ENCODE data around the gene KCTD17. TPM values are rescaled to one million over a fixed set of nuclear protein-coding genes. Genes with fewer than 3 reads are reported as not detected.

Gene KCTD17
- total and polyA plus RNA-seq, 2 of the 13 experiments (the other 11 are each of a cell fraction or from before 2014, with no cell fraction given), result 5.3 to 11.7 TPM

DNA sequence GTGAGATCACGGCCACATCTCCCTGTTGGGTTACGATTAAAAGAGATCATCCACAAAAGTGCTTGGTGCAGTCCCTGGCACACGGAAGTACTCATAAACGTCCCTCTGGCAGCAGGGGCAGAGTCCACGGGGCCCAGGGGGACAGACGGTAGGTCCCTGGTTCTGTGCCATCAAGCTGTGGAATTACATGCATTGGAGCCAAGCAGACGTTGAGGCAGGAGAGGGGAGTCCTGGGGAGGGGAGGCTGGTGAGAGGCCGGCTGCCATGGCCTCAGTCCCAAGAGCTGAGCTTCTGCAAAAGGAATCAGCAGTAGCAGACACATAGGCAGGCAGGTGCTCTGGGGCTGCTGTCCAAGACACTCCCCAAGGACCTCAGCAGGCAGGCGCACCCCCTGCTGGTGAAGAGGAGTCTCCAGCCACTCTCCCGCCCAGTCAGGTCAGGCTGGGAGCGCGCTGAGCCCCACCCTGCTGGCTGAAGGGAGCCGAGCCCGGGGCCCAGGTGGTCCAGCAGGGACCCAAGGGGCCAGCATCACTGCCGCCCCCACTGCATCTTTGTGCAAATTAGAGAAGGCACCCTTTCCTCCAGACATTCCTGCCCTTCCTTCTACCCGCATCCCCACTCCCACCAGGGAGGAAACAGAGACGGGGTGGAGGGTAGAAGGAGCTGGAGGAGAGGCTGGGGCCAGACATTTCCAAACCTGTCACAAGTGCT lies 7.6 kb upstream of the KCTD17 start (continued):
- TF ChIP-seq NR2F1 (CRISPR knock-in tag; IDR thresholded peaks at IDR 0.05) (0 out of 4 replicates have a peak, but pooled peaks of 1 of the 2 experiments have one; percentile 29), EZH2 (conservative IDR thresholded peaks at IDR 0.05; ENCODE audit: low read depth, low read length) (no peak), ZKSCAN5 (CRISPR knock-in tag; IDR thresholded peaks at IDR 0.05) (no peak), ZFX (CRISPR knock-in tag; IDR thresholded peaks at IDR 0.05; ENCODE audit: low read depth) (peak; percentile 64), MTA1 (CRISPR knock-in tag; IDR thresholded peaks at IDR 0.05; ENCODE audit: borderline replicate concordance) (0 out of 2 replicates have a peak, but pooled peaks have one; percentile 85), IKZF4 (CRISPR knock-in tag; IDR thresholded peaks at IDR 0.05; ENCODE audit: borderline replicate concordance, low read depth, not compliant biosample characterization) (no peak), ARID2 (CRISPR knock-in tag; IDR thresholded peaks at IDR 0.05; ENCODE audit: borderline replicate concordance) (no peak), ZNF619 (CRISPR knock-in tag; IDR thresholded peaks at IDR 0.05) (peak; percentile 60; the same call in 1 of the 2 replicates), JDP2 (CRISPR knock-in tag; IDR thresholded peaks at IDR 0.05; ENCODE audit: borderline replicate concordance) (no peak), EEA1 (CRISPR knock-in tag; IDR thresholded peaks at IDR 0.05; ENCODE audit: borderline replicate concordance) (no peak)
- TF ChIP-seq, protein P1, sequence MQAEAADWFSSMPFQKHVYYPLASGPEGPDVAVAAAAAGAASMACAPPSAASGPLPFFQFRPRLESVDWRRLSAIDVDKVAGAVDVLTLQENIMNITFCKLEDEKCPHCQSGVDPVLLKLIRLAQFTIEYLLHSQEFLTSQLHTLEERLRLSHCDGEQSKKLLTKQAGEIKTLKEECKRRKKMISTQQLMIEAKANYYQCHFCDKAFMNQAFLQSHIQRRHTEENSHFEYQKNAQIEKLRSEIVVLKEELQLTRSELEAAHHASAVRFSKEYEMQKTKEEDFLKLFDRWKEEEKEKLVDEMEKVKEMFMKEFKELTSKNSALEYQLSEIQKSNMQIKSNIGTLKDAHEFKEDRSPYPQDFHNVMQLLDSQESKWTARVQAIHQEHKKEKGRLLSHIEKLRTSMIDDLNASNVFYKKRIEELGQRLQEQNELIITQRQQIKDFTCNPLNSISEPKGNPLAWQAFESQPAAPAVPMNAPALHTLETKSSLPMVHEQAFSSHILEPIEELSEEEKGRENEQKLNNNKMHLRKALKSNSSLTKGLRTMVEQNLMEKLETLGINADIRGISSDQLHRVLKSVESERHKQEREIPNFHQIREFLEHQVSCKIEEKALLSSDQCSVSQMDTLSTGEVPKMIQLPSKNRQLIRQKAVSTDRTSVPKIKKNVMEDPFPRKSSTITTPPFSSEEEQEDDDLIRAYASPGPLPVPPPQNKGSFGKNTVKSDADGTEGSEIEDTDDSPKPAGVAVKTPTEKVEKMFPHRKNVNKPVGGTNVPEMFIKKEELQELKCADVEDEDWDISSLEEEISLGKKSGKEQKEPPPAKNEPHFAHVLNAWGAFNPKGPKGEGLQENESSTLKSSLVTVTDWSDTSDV (CRISPR knock-in tag; IDR thresholded peaks at IDR 0.05), result no peak
- TF ChIP-seq, protein P2, sequence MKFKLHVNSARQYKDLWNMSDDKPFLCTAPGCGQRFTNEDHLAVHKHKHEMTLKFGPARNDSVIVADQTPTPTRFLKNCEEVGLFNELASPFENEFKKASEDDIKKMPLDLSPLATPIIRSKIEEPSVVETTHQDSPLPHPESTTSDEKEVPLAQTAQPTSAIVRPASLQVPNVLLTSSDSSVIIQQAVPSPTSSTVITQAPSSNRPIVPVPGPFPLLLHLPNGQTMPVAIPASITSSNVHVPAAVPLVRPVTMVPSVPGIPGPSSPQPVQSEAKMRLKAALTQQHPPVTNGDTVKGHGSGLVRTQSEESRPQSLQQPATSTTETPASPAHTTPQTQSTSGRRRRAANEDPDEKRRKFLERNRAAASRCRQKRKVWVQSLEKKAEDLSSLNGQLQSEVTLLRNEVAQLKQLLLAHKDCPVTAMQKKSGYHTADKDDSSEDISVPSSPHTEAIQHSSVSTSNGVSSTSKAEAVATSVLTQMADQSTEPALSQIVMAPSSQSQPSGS (CRISPR knock-in tag; IDR thresholded peaks at IDR 0.05), result no peak
- TF ChIP-seq, protein P3, sequence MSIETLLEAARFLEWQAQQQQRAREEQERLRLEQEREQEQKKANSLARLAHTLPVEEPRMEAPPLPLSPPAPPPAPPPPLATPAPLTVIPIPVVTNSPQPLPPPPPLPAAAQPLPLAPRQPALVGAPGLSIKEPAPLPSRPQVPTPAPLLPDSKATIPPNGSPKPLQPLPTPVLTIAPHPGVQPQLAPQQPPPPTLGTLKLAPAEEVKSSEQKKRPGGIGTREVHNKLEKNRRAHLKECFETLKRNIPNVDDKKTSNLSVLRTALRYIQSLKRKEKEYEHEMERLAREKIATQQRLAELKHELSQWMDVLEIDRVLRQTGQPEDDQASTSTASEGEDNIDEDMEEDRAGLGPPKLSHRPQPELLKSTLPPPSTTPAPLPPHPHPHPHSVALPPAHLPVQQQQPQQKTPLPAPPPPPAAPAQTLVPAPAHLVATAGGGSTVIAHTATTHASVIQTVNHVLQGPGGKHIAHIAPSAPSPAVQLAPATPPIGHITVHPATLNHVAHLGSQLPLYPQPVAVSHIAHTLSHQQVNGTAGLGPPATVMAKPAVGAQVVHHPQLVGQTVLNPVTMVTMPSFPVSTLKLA (IDR thresholded peaks at IDR 0.05), result no peak
- TF ChIP-seq, protein P4, sequence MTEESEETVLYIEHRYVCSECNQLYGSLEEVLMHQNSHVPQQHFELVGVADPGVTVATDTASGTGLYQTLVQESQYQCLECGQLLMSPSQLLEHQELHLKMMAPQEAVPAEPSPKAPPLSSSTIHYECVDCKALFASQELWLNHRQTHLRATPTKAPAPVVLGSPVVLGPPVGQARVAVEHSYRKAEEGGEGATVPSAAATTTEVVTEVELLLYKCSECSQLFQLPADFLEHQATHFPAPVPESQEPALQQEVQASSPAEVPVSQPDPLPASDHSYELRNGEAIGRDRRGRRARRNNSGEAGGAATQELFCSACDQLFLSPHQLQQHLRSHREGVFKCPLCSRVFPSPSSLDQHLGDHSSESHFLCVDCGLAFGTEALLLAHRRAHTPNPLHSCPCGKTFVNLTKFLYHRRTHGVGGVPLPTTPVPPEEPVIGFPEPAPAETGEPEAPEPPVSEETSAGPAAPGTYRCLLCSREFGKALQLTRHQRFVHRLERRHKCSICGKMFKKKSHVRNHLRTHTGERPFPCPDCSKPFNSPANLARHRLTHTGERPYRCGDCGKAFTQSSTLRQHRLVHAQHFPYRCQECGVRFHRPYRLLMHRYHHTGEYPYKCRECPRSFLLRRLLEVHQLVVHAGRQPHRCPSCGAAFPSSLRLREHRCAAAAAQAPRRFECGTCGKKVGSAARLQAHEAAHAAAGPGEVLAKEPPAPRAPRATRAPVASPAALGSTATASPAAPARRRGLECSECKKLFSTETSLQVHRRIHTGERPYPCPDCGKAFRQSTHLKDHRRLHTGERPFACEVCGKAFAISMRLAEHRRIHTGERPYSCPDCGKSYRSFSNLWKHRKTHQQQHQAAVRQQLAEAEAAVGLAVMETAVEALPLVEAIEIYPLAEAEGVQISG (CRISPR knock-in tag; IDR thresholded peaks at IDR 0.05), result peak; percentile 69
- TF ChIP-seq, protein P5, sequence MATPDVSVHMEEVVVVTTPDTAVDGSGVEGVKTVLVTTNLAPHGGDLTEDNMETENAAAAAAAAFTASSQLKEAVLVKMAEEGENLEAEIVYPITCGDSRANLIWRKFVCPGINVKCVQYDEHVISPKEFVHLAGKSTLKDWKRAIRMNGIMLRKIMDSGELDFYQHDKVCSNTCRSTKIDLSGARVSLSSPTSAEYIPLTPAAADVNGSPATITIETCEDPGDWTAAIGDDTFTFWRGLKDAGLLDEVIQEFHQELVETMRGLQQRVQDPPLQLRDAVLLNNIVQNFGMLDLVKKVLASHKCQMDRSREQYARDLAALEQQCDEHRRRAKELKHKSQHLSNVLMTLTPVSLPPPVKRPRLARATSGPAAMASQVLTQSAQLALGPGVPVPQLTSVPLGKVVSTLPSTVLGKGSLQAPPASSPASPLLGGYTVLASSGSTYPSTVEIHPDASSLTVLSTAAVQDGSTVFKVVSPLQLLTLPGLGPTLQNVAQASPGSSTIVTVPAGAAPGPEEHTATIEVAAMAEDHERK (CRISPR knock-in tag; IDR thresholded peaks at IDR 0.05; ENCODE audit: low read depth), result no peak
- TF ChIP-seq, protein P6, sequence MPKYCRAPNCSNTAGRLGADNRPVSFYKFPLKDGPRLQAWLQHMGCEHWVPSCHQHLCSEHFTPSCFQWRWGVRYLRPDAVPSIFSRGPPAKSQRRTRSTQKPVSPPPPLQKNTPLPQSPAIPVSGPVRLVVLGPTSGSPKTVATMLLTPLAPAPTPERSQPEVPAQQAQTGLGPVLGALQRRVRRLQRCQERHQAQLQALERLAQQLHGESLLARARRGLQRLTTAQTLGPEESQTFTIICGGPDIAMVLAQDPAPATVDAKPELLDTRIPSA (CRISPR knock-in tag; IDR thresholded peaks at IDR 0.05; ENCODE audit: borderline replicate concordance), result no peak
